NCI-H510A (cell line): ENCODE measurements around the gene PLEKHG5.

Experiments
- DNase-seq: peaks from one replicate; lab custom pipeline; 2025; lab: John Stamatoyannopoulos, UW

Gene PLEKHG5

DNA sequence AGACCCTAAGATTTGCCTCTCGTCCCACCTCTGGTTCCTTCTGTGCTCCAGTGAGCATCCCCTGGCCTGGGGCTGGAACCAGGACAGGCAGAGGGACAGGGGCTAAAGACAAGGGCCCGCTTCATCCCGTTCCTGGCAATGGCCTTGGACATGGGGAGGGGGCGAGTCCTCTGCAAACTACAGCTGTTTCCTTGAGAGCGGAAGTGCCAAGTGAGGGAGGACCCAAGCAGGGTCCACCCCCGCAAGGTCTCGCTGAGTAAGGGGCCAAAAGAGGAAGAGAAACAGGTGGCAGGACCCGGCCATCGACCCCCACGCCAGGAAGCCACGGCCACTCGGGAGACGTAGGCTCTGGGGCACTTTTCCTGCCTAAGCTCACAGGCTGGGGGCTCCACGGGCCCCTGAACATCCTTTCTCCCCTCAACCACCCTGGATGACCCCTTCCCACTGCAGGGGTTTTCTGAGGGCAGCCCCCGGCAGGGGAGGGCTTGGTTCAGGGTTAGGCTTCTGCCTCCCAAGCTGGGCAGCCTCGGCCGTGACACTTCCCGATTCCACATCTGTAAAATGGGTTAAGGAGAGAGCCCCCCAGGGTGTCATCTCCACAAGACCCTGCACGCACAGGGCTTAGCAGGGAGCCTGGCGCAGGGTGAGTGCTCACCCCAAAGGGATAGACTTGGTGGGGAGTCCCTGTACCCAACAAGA is 17.9 kb upstream of the PLEKHG5 start:
- DNase-seq: no peak

DNA sequence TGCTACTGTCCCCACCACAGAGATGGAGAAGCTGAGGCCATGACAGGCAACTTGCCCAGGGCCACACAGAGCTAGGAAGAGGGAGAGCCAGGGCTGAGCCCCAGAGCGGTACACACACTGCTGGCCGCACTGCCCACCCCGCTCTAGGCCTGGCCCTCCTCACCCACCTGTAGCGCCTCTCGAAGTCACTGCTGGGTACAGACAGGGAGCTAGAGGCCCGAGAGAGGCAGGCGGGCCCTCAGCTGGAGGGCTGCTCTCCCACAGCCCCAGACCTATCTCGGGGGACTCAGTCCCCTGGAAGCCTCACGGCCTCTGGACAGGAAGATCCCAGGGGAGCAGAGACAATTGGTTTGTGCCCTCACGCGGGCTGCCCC is 17.3 kb upstream of the PLEKHG5 start:
- no peak for DNase-seq

DNA sequence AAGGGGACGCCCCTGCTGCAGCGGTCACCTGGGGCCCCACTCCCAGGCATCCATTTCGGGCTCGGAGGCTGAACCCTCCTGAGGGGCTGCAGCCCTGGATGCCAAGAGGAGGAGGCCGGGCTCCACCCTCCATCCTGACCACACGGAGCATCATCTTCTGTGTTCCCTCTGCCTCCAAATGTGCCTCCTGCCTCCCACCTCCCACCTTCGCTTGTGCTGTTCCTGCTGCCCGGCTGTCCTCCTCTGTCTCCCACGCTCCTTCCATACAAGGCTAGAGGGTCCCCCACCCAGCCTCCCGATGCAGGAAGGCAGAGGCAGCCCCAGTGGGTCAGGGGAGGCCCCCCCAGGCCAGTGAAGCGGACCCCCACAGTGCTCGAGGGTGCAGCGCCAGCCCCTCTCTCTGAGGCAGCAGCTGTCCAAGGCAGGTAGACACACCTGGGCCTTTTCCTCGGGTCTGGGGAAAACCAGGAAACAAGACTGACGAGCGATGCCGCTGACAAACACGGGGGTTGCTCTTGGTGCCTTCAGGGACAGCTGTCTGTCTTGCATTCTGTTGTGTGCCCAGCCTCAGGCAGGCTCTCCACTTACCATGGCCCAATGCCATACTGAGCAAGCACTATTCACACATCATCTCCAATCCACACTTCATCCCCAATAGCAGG is 16.8 kb upstream of the PLEKHG5 start:
- no peak for DNase-seq

DNA sequence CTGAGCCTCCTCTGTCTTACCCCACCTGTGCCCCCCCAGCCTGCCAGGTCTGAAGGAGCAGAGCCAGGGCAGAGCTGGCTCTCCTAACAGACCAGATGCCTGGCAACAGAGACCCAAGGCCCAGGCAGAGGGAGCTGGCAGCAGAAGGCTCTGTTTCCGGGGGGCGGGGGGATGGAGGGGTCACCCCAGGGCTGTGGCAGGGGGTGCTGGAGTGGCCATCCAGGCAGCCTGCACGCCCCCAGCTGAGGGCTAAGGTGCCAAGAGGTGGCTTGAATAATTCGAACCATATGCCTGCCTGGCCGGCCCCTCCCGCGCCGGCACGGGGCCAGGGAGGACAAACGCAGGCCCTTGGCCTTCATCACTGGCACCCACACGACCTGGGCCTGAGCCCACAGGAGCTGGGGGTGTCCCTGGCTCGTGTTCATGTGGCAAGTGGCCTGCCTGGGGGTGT is 16.0 kb upstream of the PLEKHG5 start:
- DNase-seq: no peak

DNA sequence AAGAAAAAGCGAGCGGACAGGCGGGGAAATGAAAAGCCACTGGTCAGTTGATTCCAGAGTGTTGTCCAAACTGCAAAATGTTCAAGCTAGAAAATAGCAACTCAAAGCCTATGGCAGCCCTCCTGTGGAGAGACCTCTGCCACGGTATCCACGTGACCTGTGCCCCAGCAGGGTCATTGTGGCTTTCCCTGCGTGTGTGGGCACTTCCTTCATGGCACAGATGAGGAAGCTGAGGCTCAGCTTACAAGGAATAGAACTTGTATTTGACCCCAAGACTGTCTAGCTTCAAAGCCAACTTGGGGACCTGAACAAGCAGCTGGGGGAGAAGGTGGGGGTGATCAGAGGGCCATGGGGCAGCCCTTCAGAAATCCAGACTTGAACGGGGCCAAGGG is 15.6 kb upstream of the PLEKHG5 start:
- DNase-seq: no peak

DNA sequence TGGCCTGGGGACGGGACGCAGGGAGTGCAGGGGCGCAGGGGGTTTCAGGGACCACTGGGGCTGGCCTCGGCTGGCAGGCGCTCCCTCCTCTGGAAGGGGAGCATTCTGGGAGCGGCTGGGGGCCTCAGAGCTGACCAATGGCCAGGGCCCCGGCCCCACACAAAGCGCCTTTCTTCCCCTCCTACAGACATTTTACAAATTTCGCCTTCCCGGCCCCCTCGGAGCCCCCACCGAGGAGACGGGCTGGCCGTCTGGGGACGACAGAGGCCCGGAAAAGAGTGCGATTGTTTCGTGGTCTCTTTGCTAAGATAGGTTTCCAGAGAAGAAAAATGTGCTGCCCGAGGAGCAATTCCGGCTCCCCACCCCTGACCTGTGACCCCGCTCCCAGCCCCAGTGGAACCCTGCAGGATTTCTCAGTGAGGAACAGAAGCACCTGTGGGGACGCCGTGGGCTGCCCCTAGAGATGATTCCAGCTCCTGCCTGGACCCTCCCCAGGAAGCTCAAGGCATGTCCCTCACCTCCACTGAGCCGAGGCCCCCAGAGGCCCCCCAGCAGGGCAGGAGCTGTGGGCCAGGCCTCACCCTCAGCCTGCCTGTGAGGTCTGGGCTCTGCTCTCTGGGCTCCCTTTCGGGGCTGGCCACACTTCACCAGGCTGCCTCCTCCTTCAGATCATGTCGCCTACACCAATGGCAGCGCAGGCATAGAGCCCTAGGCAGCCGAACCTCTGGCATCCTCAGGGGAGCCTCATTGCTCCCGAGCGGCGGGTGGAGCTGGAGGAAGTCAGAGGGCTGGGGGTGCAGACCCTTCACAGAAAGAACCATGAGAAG is 15.0 kb upstream of the PLEKHG5 start:
- DNase-seq: no peak

DNA sequence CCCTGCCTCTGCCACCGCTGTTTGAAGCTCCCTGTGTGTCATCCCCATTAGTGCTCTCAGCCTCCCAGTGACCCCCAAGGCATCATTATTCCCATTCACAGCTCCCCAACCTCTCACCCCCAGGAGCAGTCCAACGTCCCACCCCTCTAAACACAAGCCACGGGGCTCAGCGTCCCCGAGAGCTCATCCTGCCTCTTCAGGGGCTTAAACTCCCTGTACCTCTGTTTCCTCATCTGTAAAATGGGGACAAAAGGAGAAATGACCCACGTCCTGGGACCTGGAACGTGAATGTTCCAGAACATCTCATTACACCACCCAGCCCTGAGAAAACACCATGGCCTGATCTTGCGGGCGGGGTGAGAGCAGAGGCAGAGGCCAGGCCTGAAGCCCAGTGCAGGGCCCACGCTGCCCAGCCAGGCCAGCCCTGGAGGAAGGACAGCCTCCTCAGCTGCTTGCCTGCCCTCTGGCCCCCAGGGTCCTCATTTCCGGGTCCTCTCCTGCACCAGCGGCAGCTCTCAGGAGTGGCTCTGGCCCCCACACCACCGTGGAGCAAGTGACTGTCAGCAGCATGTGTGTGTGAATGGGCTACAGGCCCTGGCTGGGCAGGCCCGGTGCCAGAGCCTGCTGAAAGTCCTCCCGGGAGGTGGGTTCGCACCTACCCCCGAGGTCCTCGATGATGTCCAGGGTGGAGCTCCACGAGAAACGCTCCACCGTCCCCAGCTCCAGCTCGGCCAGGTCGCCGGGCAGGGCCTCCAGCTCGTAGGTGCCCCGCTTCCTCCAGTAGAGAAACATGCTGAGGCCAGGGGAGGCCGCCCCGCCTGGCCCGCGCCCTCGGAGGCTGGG is 14.1 kb upstream of the PLEKHG5 start:
- DNase-seq: no peak

DNA sequence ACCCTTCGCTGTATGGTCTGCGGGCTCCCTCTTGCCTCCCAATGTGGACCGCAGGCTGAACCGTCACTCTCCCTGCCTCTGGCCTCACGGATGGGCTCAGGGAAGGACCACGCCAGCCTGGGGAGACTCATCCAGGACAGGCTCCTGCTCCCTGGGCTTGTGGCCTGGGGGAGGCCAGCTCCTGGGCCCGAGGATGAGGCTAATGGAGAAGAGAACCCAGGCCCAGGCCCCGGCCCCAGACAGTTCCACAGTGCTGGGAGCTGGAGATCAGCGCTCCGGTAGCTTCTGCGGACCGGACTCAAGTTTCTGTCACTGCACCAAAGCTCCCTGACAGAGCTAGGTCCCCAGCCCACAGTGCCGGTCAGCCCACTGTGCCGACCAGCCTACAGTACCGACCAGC is 13.4 kb upstream of the PLEKHG5 start:
- no peak for DNase-seq

DNA sequence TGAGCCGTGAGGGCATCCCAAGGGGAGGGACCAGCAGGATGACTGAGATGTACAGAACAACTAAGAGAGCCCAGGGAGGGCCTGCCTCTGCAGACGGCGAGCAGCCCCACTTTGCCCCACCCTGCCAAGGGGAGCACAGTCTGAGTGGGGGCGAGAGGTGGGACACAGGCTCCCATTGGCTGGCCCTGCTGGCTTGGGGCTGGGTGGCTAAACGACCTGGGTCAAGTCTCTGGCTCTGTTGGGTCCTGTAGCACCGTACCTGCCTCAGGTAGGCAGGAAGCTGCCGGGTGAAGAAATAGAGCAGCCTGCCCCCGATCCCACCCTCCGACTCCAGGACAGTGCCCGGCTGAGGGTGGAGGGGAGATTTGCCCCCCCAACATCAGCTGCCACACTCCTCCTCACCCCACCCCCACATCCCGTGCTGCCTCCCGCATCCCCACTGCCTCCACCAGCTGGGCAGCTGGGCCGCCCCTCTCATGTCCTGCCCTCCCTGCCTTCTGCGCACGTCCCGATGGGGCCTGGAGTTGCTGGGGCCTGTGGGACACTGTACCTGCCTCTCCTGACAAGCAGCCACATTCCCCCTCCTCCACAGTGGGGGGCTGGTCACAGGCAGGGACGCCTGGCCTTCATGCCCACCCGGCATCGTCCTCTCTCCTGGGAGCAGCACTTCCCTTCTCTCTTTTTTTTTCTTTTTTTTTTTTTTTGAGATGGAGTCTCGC is 12.6 kb upstream of the PLEKHG5 start:
- no peak for DNase-seq

DNA sequence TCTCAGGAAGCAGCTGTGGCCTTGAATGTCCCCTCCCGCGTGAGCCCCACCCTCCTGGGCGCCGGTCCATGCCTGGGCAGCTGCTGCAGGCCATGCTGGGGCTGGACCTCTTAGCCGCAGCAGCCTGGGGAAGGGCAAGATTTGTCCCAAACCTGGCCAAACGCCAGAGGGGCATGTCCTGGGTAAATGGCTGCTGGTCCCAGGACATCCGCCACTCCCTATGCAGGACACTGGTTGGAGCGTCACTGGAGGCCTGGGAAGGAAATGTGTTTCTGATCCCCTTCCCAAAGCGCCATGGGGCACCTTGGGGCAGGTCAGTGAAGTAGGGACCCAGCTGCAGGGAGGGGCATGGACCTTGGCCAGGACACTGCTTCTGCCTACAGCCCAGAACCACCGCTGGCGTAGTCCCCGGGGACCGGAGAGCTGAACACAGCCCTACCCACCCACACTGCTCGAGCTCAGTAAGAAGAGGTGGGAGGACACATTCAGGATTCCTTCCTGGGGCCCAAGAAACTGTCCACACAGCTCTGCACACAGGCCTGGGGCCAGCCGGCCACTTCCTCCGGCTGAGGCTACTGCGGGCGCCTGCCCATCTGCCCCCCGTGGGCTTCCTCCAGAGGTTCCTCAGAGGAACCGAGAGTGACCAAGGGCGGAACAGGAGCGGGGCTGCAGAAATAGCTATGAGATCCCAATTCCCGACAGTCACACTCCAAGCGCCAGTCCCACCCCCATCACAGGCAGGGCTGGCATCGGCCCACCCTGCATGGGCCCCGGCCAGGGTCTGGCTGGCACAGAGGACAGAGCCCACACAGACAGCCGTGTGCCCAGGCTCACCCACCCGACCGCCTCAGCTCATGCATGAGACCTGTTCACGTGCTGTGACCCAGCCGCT is 10.8 kb upstream of the PLEKHG5 start:
- DNase-seq: no peak

DNA sequence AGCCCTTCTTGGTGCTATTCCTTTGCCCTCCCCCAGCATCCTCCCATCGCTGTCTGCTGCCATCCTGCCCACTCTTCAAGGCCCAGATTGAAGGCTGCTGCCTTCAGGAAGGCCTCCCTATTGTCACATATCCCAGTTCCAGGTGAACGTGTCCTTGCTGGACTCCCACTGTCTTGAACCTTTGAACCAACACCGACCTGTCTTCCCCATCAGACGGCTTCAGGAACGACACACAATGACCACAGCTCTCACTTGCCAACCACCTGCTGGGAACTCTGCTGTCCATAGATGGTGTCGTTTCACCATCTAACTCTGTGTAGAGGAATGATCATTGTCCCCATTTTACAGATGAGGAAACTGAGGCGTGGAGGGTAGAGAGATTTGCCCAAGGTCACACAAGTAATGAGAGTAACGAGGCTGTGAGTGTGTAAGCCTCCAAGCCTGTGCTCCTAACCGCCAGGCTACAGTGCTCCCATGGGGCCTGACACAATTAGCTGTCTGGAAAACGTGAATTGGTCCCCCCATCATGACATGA is 9.9 kb upstream of the PLEKHG5 start:
- DNase-seq: no peak

DNA sequence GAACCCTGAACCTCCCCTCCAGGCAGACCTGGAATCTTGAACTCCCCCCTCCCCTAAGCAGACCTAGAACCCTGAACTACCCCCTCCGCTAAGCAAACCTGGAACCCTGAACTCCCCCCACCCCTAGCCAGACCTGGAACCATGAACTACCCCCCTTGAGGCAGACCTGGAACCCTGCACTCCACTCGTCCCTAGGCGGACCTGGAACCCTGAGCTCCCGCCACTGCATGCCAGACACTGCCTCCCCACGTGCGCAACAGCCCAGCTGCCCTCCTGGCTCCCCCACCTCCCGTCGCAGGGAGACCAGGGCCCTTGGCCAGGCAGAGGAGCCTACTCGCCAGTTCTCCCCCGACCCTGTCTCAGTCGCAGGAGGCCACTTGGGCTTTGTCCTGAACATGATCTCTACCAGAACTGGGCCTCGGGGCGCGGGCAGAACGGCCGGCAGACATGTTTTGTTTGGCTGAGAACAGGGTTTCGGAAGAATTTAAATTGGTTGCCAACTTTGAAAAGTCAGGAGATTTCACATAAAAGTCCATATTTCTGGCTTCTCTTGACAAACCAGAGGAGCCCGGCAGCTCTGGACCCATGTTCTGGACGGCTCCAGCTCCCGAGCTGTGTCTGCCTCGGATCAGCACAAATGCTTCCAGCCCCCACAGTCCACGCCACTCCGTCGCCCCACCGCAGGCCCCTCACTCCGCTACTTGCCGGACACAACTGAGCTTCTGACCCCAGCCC is 9.2 kb upstream of the PLEKHG5 start:
- no peak for DNase-seq

DNA sequence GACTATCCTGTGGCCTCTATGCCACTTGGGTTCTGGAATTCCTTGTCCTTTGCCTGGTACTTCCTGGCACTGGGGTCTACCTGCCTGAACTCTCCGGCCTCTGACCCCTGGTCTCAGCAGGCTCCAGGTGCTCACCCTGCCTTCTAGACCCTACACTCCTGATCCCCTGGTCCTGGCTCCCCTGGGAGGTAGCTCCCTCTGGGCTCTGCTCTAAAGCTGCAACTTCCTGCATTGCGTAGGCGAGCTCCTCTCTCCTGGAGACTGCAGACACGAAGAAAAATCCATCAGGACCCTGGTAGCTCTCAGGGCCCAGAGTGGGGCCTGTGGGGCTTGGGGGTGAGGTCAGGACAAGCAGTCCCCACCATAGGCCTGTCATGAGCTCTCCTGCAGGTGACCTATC is 7.8 kb upstream of the PLEKHG5 start:
- DNase-seq: no peak

DNA sequence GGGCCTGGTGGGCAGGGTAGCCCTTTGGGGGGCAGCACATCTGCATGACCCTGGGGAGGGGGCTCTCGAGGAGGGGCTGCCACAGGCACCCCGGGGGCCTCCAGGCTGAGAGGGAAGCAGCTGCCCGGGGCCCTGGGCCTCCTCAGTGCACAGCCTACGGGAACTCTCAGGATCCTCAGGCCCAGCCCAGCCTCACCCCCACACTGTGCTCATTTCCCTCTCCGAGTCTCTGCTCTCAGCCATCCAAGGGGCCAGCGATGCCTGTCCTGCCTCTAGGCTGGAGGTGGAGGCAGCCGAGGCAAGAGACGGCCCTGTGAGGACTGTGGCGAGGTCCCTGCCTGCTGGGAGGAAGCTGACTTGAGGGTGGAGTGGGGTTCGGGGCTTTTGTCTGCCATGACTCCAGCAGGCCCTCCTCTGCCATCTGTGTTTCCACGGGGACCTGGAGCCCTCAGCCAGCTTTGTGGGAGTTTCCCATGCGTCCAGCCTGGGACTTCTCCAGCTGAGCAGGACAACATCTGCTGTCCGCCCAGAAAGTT is 7.2 kb upstream of the PLEKHG5 start:
- DNase-seq: no peak

DNA sequence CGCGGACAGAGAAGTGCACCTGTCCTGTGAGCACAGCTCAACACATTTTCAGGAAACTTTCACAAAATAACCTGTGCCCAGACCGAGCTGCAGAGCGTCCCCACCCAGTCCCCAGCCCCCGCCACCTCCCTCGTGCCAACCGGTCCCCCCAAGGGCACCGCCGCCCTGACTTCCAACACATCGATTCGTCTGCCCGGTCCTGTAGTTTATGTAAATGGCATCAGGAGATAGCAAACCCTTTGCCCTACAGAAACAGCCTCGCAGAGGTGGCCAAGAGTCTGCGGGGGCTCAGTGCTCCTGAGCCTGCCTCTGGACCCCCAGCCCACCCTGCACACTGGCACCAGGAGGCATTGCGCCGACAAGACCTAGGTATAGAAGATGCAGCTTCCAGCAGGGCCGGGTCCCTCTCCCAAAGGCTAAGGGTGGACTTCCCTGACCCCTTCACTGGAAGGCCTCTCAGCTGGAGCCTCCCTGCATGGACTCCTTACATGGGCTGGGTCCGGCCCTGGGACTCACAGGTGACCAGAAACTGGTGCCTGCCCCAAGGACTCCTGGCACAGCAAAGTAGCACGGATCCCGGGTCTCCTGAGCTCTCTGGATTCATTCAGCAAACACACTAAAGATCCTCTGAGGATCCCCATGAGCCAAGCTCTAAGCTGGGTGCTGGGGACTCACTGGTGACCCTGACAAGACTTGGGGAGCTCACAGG is 6.6 kb upstream of the PLEKHG5 start:
- no peak for DNase-seq

DNA sequence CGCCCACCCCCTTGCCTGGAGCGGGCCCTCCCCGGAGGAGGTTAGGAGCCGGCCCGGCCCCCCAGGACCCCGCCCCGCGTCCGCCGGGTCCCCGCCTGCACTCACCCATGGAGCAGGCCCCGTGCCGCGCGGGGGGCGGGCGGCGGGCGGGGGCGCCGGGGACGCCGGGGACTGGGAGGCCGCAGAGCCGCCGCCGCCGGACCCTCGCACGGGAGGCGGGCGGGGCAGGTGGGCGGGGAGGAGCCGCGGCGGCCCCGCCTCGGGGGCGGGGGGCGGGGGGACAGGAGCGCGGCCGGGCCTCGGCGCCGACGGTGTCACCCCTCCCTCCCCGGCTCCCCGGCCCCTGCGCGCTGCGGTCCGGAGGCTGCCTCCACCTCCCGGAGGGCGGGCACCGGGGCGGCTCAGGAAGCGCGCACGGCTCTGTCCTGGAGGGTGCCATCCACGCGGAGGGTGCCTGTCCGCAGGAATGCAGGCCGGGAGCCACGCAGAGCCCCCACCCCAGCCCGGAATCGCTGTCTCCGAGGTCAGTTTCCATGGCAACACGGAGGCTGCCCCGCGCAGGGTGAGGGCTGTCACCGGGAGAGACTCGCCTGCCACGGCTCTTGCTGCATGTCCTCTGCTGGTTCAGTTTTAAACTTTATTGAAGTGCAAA is 5.9 kb upstream of the PLEKHG5 start:
- peak; percentile 68 for DNase-seq

DNA sequence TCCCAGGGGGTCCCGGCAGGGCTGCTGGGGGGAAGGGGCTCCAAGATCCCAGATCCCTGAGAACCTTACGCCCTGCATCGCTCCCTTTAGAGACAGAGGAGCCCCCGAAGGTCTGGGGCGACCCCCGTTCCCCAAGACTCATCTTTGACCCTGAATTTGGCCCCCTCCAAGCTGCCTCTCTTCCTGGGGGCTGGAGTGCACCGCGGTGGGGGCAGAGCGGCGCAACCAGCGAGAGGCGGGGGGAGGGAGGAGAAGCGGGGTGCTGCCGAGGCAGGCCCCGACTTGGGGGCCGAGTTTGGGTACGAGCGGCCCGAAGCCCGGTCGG is 5.4 kb upstream of the PLEKHG5 start:
- no peak for DNase-seq

DNA sequence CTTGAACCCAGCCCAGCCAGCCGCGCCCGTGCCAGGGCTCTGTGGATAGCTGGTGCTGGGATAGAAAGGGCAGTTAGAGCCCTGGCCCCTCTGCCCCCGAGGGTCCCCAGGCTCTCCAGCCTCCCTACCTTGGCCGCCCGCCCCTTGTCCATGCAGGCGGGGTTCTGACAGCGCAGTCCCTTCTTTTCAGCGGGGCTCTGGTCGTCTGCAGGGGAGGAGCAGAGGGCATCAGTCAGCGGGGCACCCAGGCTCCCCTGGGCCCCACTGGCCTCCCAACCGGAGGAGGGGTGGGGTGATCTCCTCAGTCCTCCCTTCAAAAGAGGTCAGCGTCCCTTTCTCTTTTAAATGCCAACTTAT is 4.9 kb upstream of the PLEKHG5 start:
- no peak for DNase-seq
